ENCODE results near the gene LDLR. TPM values are rescaled to one million over a fixed set of nuclear protein-coding genes. Genes with fewer than 3 reads are reported as not detected.

The LDLR gene
- total RNA-seq, 1 experiment from 2014 or later, result 182 TPM

DNA sequence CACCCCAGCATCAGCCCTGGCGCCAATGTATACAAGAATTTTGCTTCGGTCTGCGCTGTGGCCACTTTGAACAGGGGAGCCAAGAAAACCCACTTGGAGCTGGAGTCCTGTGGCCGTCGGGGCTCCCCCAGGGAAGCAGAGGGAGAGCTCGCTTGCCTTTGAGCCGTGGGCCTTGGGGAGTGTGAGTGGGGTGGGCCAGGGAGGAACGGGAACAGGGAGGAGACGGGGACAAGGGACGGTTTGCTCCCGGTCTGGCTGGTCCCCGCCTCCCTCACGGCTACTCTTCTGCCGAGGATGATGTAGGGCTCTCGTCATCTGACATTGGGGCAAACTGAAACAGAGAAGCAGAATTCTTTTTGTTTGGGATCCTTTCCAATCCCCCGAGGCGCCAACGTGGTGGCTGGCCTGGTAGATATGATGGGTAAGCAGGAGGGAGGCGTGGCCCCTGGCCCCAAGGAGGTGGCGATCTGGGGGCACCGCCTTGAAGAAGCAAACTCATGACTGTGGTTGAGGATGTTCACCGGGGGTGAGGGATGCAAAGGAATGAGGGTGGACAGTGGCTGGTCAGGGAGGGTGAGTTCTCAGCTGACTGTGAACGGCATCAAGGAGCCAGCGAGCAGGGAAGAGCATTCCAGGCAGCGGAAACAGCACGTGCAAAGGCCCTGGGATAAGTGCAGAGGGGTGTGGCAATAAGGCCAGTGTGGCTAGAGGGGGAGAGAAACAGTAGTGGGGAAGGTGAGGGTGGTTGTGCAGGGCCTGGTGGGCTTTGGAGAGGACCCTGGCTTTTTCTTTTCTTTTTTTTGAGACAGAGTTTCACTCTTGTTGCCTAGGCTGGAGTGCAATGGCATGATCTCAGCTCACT is 77.2 kb downstream of the LDLR start:
- Histone ChIP-seq H4K20me1 (ENCODE audit: insufficient read depth) (no peaks in the 10 kb centered on the region), H3K27me3 (ENCODE audit: insufficient read depth, low read depth) (no peaks in the 10 kb centered on the region), H3F3A (ENCODE audit: insufficient read depth, low read depth) (peaks cover 20% of the 10 kb centered on the region), H3K4me2 (no peak overlapping the region), H3K27ac (no peak overlapping the region), H3K36me3 (ENCODE audit: low read depth) (no peaks in the 10 kb centered on the region), H3K4me1 (replicated peaks; ENCODE audit: insufficient read depth) (peaks cover 14% of the 10 kb centered on the region; the same call in 1 of the 2 replicates), H3K79me2 (ENCODE audit: low read depth) (no peaks in the 10 kb centered on the region), H3K4me3 (no peak overlapping the region), H2AFZ (no peak overlapping the region), H3K9me2 (ENCODE audit: insufficient read depth) (no peaks in the 10 kb centered on the region), H3K9me3 (ENCODE audit: insufficient read depth, low read depth) (no peaks in the 10 kb centered on the region)
- POLR2A ChIA-PET (ENCODE audit: unreplicated experiment), result interaction anchor here (0.6 kb wide), 1 partner anchor 660 kb away, joined by 4 read pairs; no protein-coding TSS in a partner anchor
- no TSS peak for BruUV-seq (replicated peaks)
- no peak for DNase-seq
- CTCF ChIA-PET, result no interaction called here
- intact Hi-C loops (cut with micrococcal nuclease; ENCODE audit: unreplicated experiment), result no loop called here
- TF ChIP-seq, protein P1, sequence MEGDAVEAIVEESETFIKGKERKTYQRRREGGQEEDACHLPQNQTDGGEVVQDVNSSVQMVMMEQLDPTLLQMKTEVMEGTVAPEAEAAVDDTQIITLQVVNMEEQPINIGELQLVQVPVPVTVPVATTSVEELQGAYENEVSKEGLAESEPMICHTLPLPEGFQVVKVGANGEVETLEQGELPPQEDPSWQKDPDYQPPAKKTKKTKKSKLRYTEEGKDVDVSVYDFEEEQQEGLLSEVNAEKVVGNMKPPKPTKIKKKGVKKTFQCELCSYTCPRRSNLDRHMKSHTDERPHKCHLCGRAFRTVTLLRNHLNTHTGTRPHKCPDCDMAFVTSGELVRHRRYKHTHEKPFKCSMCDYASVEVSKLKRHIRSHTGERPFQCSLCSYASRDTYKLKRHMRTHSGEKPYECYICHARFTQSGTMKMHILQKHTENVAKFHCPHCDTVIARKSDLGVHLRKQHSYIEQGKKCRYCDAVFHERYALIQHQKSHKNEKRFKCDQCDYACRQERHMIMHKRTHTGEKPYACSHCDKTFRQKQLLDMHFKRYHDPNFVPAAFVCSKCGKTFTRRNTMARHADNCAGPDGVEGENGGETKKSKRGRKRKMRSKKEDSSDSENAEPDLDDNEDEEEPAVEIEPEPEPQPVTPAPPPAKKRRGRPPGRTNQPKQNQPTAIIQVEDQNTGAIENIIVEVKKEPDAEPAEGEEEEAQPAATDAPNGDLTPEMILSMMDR (conservative IDR thresholded peaks at IDR 0.05), result no peak
- TF ChIP-seq EZH2 (IDR thresholded peaks at IDR 0.05; ENCODE audit: low read depth), result no peak

DNA sequence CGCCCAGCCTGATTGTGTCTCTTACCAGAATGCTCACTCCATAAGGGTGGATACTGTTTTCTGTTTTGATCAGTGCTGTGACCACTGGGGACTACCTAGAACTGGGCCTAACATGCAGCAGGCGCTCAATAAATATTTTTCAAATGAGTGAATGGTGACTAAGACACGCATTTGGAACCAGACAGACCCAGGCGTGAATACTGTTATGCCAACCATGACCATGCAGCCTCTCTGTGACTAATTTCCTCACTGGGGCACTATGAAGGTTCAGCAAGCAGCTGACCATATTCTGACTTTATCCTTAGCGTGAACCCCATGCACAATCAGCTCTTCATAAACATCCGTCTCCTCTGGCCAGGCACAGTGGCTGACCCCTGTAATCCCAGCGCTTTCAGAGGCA is 79.3 kb downstream of the LDLR start:
- Histone ChIP-seq H3K4me1 (replicated peaks; ENCODE audit: insufficient read depth) (peaks cover 14% of the 10 kb centered on the region; the same call in 1 of the 2 replicates), H3K4me3 (no peak overlapping the region), H3K36me3 (ENCODE audit: low read depth) (no peaks in the 10 kb centered on the region), H3K9me3 (ENCODE audit: insufficient read depth, low read depth) (no peaks in the 10 kb centered on the region), H3F3A (ENCODE audit: insufficient read depth, low read depth) (peaks cover 20% of the 10 kb centered on the region), H2AFZ (no peak overlapping the region), H3K27ac (peak overlapping the region; percentile 53), H3K4me2 (no peak overlapping the region), H4K20me1 (ENCODE audit: insufficient read depth) (no peaks in the 10 kb centered on the region), H3K9me2 (ENCODE audit: insufficient read depth) (no peaks in the 10 kb centered on the region), H3K27me3 (ENCODE audit: insufficient read depth, low read depth) (no peaks in the 10 kb centered on the region), H3K79me2 (ENCODE audit: low read depth) (no peaks in the 10 kb centered on the region)
- intact Hi-C loops (cut with micrococcal nuclease; ENCODE audit: unreplicated experiment), result no loop called here
- DNase-seq, result peak; percentile 21 to 69
- no peak for TF ChIP-seq EZH2 (IDR thresholded peaks at IDR 0.05; ENCODE audit: low read depth)
- TF ChIP-seq, protein P1 (conservative IDR thresholded peaks at IDR 0.05), result no peak
- no TSS peak for BruUV-seq (replicated peaks)
- ChIA-PET CTCF (interaction anchor here (0.5 kb wide), 1 partner anchor 15 kb away, joined by 3 read pairs; no protein-coding TSS in a partner anchor), POLR2A (ENCODE audit: unreplicated experiment) (no interaction called here)

GRCh38 chr19:11169896-11170678 is 80.8 kb downstream of the LDLR start:
- Histone ChIP-seq H3K36me3 (ENCODE audit: low read depth) (no peaks in the 10 kb centered on the region), H3K27me3 (ENCODE audit: insufficient read depth, low read depth) (no peaks in the 10 kb centered on the region), H3K4me3 (no peak overlapping the region), H3K4me2 (no peak overlapping the region), H3K9me2 (ENCODE audit: insufficient read depth) (no peaks in the 10 kb centered on the region), H4K20me1 (ENCODE audit: insufficient read depth) (no peaks in the 10 kb centered on the region), H3F3A (ENCODE audit: insufficient read depth, low read depth) (peaks cover 20% of the 10 kb centered on the region), H2AFZ (no peak overlapping the region), H3K9me3 (ENCODE audit: insufficient read depth, low read depth) (no peaks in the 10 kb centered on the region), H3K4me1 (replicated peaks; ENCODE audit: insufficient read depth) (peaks cover 14% of the 10 kb centered on the region; the same call in 1 of the 2 replicates), H3K79me2 (ENCODE audit: low read depth) (no peaks in the 10 kb centered on the region), H3K27ac (no peak overlapping the region)
- POLR2A ChIA-PET (ENCODE audit: unreplicated experiment), result no interaction called here
- intact Hi-C loops (cut with micrococcal nuclease; ENCODE audit: unreplicated experiment), result no loop called here
- no peak for TF ChIP-seq EZH2 (IDR thresholded peaks at IDR 0.05; ENCODE audit: low read depth)
- TF ChIP-seq, protein P1 (conservative IDR thresholded peaks at IDR 0.05), result no peak
- CTCF ChIA-PET, result no interaction called here
- DNase-seq, result no peak
- no TSS peak for BruUV-seq (replicated peaks)

Data from PC-9 (cell line).